ENCODE measurements around the gene GRK1.

DNA sequence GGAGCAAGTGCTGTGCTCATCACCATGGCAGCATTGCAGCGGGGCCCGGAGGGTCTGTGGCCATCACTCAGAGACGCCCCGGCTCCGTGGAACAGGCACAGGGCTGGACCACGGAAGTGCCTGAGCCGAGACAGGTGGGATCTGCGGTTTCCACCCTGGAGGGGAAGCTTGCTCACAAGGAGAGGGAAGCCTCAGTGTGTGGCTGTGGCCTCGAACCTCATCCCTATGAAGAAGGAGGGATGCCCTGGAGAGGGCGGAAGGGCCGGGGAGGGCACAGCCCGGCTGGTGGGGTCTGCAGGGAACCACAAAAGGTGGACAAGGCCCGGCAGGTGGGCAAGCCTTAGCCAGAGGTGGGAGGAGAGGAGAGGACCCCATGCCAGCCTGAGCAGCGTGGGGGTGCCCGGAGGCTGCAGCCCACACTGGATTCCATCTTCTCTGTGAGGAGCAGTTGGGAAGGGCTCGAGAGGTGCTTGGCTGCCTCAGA lies 61.6 kb downstream of the GRK1 start:
- TF ChIP-seq CTCF (conservative IDR thresholded peaks at IDR 0.05; ENCODE audit: low read depth in 2 of 2) (no peak), REST (IDR thresholded peaks at IDR 0.05; ENCODE audit: unreplicated experiment) (no peak), CREB1 (CRISPR knock-in tag; IDR thresholded peaks at IDR 0.05; ENCODE audit: low read depth) (no peak), POLR2AphosphoS5 (IDR thresholded peaks at IDR 0.05; ENCODE audit: low read depth) (no peak), EZH2phosphoT487 (IDR thresholded peaks at IDR 0.05; ENCODE audit: unreplicated experiment) (no peak), STAT1 (IDR thresholded peaks at IDR 0.05; ENCODE audit: unreplicated experiment) (no peak), EZH2 (IDR thresholded peaks at IDR 0.05; ENCODE audit: low read depth, unreplicated experiment) (no peak), JUNB (IDR thresholded peaks at IDR 0.05; ENCODE audit: unreplicated experiment) (no peak), ZNF114 (CRISPR knock-in tag; IDR thresholded peaks at IDR 0.05) (no peak), ETS1 (IDR thresholded peaks at IDR 0.05) (no peak)

Data from GM23338 (cell line).